HS-5 (cell line): Measurements from ENCODE around the gene CYP24A1.
A peak's percentile ranks its signal among the peaks of the same experiment; 100 is the strongest.

Source experiments
- DNase-seq: peaks from one replicate; pipeline ENCODE4 v3.0.0-alpha.2; 2012; ENCODE audit warnings: low read depth

Gene CYP24A1

GRCh38 chr20:54203281-54203680, 29.5 kb upstream of the CYP24A1 start:
- no peak for DNase-seq

- DNase-seq, result no peak
These were observed 27.6 kb upstream of the CYP24A1 start for GRCh38 chr20:54201268-54201846.

- no peak for DNase-seq
These were observed 26.9 kb upstream of the CYP24A1 start for GRCh38 chr20:54200487-54201267.

- DNase-seq, result peak; percentile 99
These were observed 26.0 kb upstream of the CYP24A1 start for GRCh38 chr20:54199721-54200176.

- no peak for DNase-seq
These were observed 25.5 kb upstream of the CYP24A1 start for GRCh38 chr20:54199283-54199682.

- peak; percentile 99 for DNase-seq
These were observed 24.1 kb upstream of the CYP24A1 start for GRCh38 chr20:54197621-54198604.

GRCh38 chr20:54195483-54196472, 22.0 kb upstream of the CYP24A1 start:
- no peak for DNase-seq

GRCh38 chr20:54194724-54195438, 21.1 kb upstream of the CYP24A1 start:
- DNase-seq, result peak; percentile 81

GRCh38 chr20:54193817-54194216, 20.0 kb upstream of the CYP24A1 start:
- no peak for DNase-seq

- no peak for DNase-seq
These were observed 16.4 kb upstream of the CYP24A1 start for GRCh38 chr20:54190217-54190616.

- DNase-seq, result no peak
These were observed 15.8 kb upstream of the CYP24A1 start for GRCh38 chr20:54189630-54190029.

- no peak for DNase-seq
These were observed 14.5 kb upstream of the CYP24A1 start for GRCh38 chr20:54188132-54188849.

GRCh38 chr20:54184904-54185626, 11.3 kb upstream of the CYP24A1 start:
- no peak for DNase-seq

- DNase-seq, result no peak
These were observed 10.3 kb upstream of the CYP24A1 start for GRCh38 chr20:54184071-54184470.

- no peak for DNase-seq
These were observed 7.1 kb upstream of the CYP24A1 start for GRCh38 chr20:54180931-54181330.

GRCh38 chr20:54179946-54180345, 6.2 kb upstream of the CYP24A1 start:
- no peak for DNase-seq

- no peak for DNase-seq
These were observed 4.5 kb upstream of the CYP24A1 start for GRCh38 chr20:54178256-54178655.

- DNase-seq, result no peak
These were observed 3.6 kb upstream of the CYP24A1 start for GRCh38 chr20:54177378-54177777.

- DNase-seq, result peak; percentile 97
These were observed 2.8 kb upstream of the CYP24A1 start for GRCh38 chr20:54176610-54177009.
